HG02981 (cell line): Measurements from ENCODE around the gene ECHS1.

ENCODE experiments used
- ATAC-seq: cut with Tn5 transposase; IDR thresholded peaks from one replicate; pipeline ENCODE4 v1.9.1; 2021; ENCODE audit warnings: mild to moderate bottlenecking, moderate library complexity; ENCODE audit not compliant: unreplicated experiment

The ECHS1 gene

GRCh38 chr10:133347710-133348517, 25.2 kb downstream of the ECHS1 start:
- ATAC-seq = no peak

- no peak for ATAC-seq
These were observed 26.7 kb downstream of the ECHS1 start for GRCh38 chr10:133346413-133346812.

- ATAC-seq = no peak
These were observed 28.9 kb downstream of the ECHS1 start for GRCh38 chr10:133344236-133344635.

- no peak for ATAC-seq
These were observed 29.6 kb downstream of the ECHS1 start for GRCh38 chr10:133343558-133343957.

- ATAC-seq = no peak
These were observed 30.2 kb downstream of the ECHS1 start for GRCh38 chr10:133342942-133343341.

- ATAC-seq = no peak
These were observed 31.2 kb downstream of the ECHS1 start for GRCh38 chr10:133341983-133342382.

GRCh38 chr10:133339708-133340380, 33.3 kb downstream of the ECHS1 start:
- no peak for ATAC-seq

- no peak for ATAC-seq
These were observed 34.8 kb downstream of the ECHS1 start for GRCh38 chr10:133338080-133339071.

- ATAC-seq = no peak
These were observed 35.8 kb downstream of the ECHS1 start for GRCh38 chr10:133337370-133337725.

- ATAC-seq = no peak
These were observed 36.4 kb downstream of the ECHS1 start, which contains the start of gene CALY for GRCh38 chr10:133336577-133337369. CALY (minus strand) TSS chr10:133336896; CDS start chr10:133328989, 7,907 bp downstream.

- ATAC-seq = no peak
These were observed 37.0 kb downstream of the ECHS1 start for GRCh38 chr10:133336118-133336576.

- no peak for ATAC-seq
These were observed 37.7 kb downstream of the ECHS1 start for GRCh38 chr10:133335246-133336117.

- ATAC-seq = no peak
These were observed 38.5 kb downstream of the ECHS1 start for GRCh38 chr10:133334503-133335245.

GRCh38 chr10:133332936-133333699, 40.0 kb downstream of the ECHS1 start:
- no peak for ATAC-seq

GRCh38 chr10:133329491-133330202, 43.5 kb downstream of the ECHS1 start:
- ATAC-seq = peak; percentile 84

- no peak for ATAC-seq
These were observed 44.5 kb downstream of the ECHS1 start for GRCh38 chr10:133328358-133329343.
